Muscle of arm (tissue), 12 donors: ENCODE measurements around the gene SHC4. TPM values are rescaled to one million over a fixed set of nuclear protein-coding genes. Genes with fewer than 3 reads are reported as not detected.
"Not testable (repeated sequence)": the region's sequence is repeated elsewhere in the genome, so short reads cannot be mapped to it uniquely, and the experiment has no call there.

Source experiments
- DNase-seq: peaks from one replicate; pipeline ENCODE4 v3.0.0-alpha.2; 2013
- polyA plus RNA-seq, 12 donors: library from polyadenylated mRNA; unstranded; fragments of 120-200 nt; gene quantifications; one replicate each; pipeline ENCODE4 v1.2.1, GENCODE V29; 2013; ENCODE audit not compliant: insufficient read length in 12 of 12

Gene SHC4
- polyA plus RNA-seq, 12 donors, result 1.1 to 3.2 (median 2.3) TPM; not detected in 2

DNA sequence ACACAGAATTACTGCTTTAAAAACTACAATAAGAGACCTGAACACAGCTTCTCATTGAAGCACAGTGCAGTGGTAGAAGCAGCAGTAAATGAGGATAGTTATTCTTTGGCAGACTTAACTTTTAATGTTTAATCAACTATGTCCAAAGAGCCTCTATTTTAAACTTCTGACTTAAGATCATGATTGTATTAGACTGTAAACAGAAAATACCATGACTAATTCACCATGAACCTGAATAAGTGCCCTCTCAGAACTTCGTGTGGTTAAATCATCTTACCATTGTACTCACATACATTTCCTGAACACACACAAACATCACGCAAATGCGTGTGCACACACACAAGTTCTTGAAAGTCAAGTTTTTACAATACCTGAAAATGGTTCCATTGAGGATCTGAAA, 166.8 kb downstream of the SHC4 start:
- no peak for DNase-seq

GRCh38 chr15:48796521-48796920, 167.2 kb downstream of the SHC4 start:
- no peak for DNase-seq

GRCh38 chr15:48795901-48796300, 167.8 kb downstream of the SHC4 start:
- no peak for DNase-seq

DNA sequence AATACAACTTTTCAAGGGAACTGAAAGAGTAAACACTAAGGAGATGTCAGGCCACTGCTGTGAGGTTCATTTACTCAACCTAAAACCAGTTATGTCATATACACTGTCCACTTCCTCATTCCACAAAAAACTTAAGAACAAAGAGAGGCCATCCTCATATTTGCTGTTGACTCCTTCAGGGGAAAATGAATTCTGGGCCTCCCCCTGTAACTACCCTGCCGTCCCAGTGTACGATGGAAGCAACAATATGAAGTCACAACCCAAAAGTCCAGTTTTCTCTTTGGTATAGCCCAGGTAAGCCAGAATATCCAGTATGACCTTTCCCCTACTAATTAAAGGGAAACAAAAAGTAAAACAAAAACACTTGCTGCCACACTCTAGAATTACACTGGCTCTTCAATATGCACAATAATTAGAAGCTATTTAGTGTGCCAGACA, 169.0 kb downstream of the SHC4 start:
- no peak for DNase-seq

DNA sequence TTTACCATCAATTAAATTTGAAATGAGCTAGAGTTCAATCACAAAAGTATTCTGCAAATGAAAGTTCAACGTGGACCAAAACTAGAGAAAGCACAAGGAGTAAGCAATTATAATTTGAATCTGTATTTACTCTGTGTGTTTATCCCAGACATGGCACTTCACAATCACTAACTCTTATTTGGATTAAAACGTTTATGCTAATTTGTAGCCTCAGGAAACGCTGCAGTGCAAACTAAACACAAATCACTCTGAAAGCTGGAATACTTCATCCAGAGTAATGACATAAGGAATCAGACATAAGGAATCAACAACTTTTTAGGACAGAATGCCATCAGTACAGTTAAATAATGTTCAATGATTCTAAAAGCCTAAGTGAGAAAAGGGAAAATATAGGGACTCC, 171.3 kb downstream of the SHC4 start:
- no peak for DNase-seq

- DNase-seq, result not testable (repeated sequence)
Observed at GRCh38 chr15:48790466-48791115, 173.1 kb downstream of the SHC4 start.

GRCh38 chr15:48785712-48786111, 178.0 kb downstream of the SHC4 start:
- DNase-seq, result no peak

DNA sequence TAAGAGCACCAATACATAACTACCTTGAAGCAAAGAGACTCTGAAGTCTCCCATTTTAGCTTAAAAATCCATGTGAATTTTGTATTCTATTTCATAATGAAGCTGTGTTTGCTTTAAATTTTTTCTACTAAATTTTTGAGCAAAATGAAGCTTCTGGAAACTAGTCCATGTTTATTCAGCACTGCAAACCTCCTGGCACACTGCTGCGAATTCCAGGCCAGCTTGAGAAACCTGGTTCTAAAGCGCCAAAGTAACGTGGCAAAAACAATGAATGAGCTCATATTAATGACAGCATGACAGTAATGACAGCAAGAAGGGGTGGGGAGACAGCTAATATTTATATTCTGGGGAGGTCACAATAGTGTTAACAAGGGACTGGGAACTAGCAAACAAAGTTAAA, 178.5 kb downstream of the SHC4 start:
- no peak for DNase-seq

DNA sequence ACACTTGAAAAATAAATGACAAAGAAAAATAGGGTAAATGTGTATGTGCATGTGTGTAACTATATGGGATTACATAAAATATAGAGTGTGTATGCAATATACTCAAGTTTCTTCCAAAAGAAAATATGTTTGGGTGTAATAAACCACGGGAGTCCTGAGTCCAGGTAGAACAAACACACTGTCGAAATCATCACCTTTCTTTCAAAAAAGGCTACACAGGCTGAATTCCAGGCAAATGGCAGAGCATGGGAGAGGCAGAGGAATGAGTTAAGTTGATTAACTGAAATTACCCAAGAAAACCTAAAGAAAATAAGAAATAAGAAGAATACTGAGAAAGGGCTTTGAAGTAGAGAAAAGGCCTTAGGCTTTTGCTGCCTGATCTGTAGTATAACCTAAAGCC, 179.0 kb downstream of the SHC4 start:
- no peak for DNase-seq

- no peak for DNase-seq
Observed at GRCh38 chr15:48782911-48783310, 180.8 kb downstream of the SHC4 start.

DNA sequence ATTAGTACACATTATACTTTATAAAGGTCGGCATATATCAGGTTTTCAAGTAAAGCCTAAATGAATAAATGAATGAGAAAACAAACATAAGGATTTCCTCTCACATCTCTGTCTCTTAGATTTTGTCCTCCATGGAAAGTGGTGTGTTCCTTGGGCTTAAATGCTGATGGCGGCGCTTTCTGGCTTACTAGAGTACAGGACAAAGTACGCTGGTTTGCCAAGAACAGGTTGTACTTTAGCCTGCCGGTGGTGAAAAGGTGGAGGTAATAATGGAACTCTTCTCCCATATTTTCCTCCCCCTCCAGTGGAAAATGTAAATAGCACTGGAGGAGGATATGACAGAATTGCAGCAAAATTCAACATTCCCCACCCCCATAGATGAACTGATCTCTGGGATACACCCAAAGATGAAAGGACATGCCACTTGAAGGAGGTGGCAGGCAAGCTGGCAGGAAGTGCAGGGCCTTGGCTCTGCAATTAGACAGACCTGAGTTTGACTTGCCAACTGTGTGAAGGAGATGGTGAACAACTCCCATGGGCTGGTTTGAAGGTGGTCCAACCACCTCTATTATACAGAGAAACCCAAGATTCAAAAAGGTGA, 182.1 kb downstream of the SHC4 start:
- no peak for DNase-seq

DNA sequence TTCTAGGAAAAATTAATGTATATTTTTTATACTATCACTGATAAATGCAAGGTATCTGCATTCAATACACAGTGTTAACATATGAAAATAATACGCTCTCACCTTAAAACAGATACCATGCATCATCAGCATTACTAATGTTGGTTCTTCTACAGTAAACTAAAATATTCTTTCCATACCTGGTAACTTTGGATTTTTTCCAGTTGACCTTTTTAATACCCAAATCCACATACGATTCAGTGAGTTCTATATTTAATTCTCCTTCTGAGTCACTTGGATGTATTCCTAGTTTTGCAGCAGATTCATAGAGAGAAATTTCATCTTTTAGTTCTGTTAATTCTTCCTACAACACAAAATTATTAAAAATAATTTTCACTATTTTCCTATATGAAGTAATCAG, 182.7 kb downstream of the SHC4 start:
- no peak for DNase-seq

- DNase-seq, result no peak
Observed at GRCh38 chr15:48778331-48778730, 185.4 kb downstream of the SHC4 start.

GRCh38 chr15:48777645-48778330, 185.9 kb downstream of the SHC4 start:
- no peak for DNase-seq

- DNase-seq, result no peak
Observed at GRCh38 chr15:48775546-48775945, 188.2 kb downstream of the SHC4 start.

- DNase-seq, result no peak
Observed at GRCh38 chr15:48774484-48774883, 189.2 kb downstream of the SHC4 start.

Other genes with a start within 250 kb of the SHC4 start
- gene CEP152, start 152.8 kb downstream of the SHC4 start, polyA plus RNA-seq, result 1 to 10 TPM in 11 of 12 donors, not detected in 1; 1.7 to 7.9 (median 4.3) TPM
- 100 to 1,000 TPM in 11 of 12 donors, not detected in 1; 213 to 282 (median 241) TPM for gene EID1, start 85.8 kb downstream of the SHC4 start, polyA plus RNA-seq
- gene SECISBP2L, start 82.5 kb upstream of the SHC4 start, polyA plus RNA-seq, result 10 to 100 TPM in 11 of 12 donors, not detected in 1; 24.8 to 43.8 (median 33.7) TPM
- gene COPS2, start 191.7 kb upstream of the SHC4 start, polyA plus RNA-seq, result 100 to 1,000 TPM in 11 of 12 donors, not detected in 1; 102 to 132 (median 119) TPM
- gene GALK2, start 206.3 kb upstream of the SHC4 start, polyA plus RNA-seq, result 10 to 100 TPM in 11 of 12 donors, not detected in 1; 10.6 to 19.7 (median 15.3) TPM